WTC11 (cell line): ENCODE data around the gene PCBP3.

ENCODE experiments used
- ARID4B ChIP-seq: sonication (generic); formaldehyde crosslinking; IDR thresholded peaks from 2 replicates; pipeline ENCODE4 v1.8.0; 2023; ENCODE audit warnings: missing genetic modification reagents, mild to moderate bottlenecking, borderline replicate concordance
- FOXK1 ChIP-seq: sonication (generic); formaldehyde crosslinking; IDR thresholded peaks from 2 replicates; pipeline ENCODE4 v1.8.0; 2022; ENCODE audit warnings: mild to moderate bottlenecking, moderate library complexity, missing genetic modification reagents
- NFYB ChIP-seq: sonication (generic); formaldehyde crosslinking; conservative IDR thresholded peaks from 2 replicates; pipeline ENCODE4 v1.8.0; 2022; ENCODE audit warnings: low read depth, missing genetic modification reagents
- TEAD1 ChIP-seq: sonication (generic); formaldehyde crosslinking; IDR thresholded peaks from 2 replicates; pipeline ENCODE4 v1.8.0; 2022; ENCODE audit warnings: mild to moderate bottlenecking, missing genetic modification reagents
- TF ChIP-seq, protein P1 (sequence below): fragments of 200-600 bp; IDR thresholded peaks from 2 replicates; pipeline ENCODE4 v1.8.0; 2022; ENCODE audit warnings: antibody characterized with exemption

DNA sequence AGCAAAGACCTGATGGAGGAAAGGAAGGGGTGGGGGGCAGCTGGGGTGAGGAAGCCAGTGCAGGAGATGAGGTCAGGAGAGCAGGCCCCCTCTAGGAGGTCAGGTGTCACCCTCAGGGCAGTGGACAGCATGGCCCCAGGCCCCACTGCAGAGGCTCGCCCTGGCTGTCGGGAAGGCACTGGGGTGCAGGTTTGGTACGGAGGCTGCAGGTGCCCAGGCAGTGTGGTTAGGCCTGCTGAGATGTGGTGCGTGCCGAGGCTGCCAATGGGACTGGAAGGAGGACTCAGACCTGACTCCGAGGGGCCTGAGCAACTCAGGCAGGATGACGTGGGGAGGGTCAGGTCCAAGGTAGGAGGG is 82.3 kb downstream of the PCBP3 start:
- TF ChIP-seq, protein P1, sequence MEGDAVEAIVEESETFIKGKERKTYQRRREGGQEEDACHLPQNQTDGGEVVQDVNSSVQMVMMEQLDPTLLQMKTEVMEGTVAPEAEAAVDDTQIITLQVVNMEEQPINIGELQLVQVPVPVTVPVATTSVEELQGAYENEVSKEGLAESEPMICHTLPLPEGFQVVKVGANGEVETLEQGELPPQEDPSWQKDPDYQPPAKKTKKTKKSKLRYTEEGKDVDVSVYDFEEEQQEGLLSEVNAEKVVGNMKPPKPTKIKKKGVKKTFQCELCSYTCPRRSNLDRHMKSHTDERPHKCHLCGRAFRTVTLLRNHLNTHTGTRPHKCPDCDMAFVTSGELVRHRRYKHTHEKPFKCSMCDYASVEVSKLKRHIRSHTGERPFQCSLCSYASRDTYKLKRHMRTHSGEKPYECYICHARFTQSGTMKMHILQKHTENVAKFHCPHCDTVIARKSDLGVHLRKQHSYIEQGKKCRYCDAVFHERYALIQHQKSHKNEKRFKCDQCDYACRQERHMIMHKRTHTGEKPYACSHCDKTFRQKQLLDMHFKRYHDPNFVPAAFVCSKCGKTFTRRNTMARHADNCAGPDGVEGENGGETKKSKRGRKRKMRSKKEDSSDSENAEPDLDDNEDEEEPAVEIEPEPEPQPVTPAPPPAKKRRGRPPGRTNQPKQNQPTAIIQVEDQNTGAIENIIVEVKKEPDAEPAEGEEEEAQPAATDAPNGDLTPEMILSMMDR, result no peak
- no peak for TF ChIP-seq FOXK1 (CRISPR knock-in tag)
- TF ChIP-seq TEAD1 (CRISPR knock-in tag), result no peak
- TF ChIP-seq ARID4B, result no peak
- no peak for TF ChIP-seq NFYB
